WI38 (cell line): ENCODE data around the gene TMEM229B.

ENCODE experiments used
- H3K4me3 ChIP-seq: 2 replicates; pipeline ENCODE4 v1.5.1; 2011; ENCODE audit warnings: low read depth, mild to moderate bottlenecking, control low read depth, low read length
- CTCF ChIP-seq: IDR thresholded peaks from 2 replicates; pipeline ENCODE4 v1.5.1; 2012; ENCODE audit warnings: low read depth, mild to moderate bottlenecking, control low read depth, low read length

Gene TMEM229B

DNA sequence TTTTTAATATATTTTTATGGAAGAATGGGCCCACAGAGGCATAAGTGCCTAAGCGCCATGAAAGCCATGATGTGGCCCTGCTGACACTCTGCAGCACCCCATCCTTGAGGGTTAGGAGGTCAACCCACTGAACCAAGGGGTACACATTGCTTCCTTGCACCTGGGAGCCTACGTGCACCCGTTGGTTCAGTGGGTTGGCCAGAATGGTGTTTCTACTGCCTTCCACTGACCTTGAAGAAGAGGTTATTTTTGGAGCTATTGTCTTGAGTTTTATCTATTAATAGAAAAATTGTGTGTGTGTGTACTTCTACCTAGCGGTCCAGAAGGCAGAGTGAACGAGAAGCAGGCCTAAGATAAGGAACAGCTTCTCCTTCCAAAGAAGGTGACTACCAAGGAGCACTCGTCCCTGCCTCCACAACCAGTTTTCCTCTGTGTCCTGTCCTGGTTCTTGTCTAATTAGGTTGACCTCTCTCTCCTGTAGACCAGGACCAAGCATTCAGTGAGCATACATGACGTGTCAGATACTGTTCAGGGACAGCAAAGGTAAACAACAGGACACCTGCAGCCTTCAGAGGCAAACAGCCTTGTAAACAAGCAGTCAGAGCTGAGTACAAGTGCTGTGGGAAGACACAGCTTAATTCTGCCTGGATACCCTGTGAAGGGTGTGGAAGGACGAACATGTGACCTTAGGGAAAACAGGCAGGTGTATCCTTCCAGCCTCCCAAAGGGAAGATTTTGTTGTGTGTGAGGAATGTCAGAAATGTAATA is 46.2 kb downstream of the TMEM229B start:
- TF ChIP-seq CTCF, result no peak
- H3K4me3 ChIP-seq, result no peak overlapping the region

DNA sequence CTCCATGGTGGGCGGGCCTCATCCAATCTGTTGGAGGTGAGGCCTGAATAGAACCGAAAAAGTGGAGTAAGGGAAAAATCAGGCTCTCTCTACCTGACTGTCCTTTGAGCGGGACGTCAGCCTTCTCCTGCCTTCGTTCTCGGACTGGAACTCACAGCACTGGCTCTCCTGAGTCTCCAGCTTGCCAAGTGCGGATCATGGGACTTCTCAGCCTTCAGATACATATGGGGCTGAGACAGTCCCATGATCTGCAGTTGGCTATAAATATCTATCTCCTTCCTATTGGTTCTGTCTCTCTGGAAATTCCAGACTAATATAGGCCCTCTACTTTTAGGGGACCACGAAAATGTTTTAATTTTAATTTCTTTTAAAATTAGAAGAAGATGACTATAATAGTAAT is 46.8 kb downstream of the TMEM229B start:
- no peak overlapping the region for H3K4me3 ChIP-seq
- TF ChIP-seq CTCF, result no peak

- TF ChIP-seq CTCF, result no peak
- H3K4me3 ChIP-seq, result no peak overlapping the region
These were observed 47.3 kb downstream of the TMEM229B start for GRCh38 chr14:67441256-67441655.

DNA sequence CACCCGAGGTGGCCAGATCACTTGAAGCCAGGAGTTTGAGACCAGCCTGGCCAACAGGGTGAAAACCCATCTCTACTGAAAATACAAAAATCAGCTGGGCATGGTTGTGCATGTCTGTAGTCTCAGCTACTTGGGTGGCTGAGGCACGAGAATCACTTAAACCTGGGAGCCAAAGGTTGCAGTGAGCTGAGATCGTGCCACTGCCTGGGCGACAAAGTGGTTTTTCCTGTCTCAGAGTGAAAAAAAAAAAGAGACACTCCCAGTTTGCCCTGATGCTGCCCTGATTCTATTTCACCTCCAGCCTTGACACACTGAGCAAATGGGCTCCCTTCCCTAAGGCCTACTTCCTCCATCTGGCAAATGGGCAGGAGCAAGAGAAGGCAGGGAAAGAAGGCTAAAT is 48.0 kb downstream of the TMEM229B start:
- no peak for TF ChIP-seq CTCF

GRCh38 chr14:67438969-67439368 is 49.6 kb downstream of the TMEM229B start:
- TF ChIP-seq CTCF, result no peak
- H3K4me3 ChIP-seq, result no peak overlapping the region

More for the DNA sequence above, 48.0 kb downstream of the TMEM229B start:
- no peak overlapping the region for H3K4me3 ChIP-seq

- no peak for TF ChIP-seq CTCF
- no peak overlapping the region for H3K4me3 ChIP-seq
These were observed 52.3 kb downstream of the TMEM229B start for GRCh38 chr14:67436006-67436866.

DNA sequence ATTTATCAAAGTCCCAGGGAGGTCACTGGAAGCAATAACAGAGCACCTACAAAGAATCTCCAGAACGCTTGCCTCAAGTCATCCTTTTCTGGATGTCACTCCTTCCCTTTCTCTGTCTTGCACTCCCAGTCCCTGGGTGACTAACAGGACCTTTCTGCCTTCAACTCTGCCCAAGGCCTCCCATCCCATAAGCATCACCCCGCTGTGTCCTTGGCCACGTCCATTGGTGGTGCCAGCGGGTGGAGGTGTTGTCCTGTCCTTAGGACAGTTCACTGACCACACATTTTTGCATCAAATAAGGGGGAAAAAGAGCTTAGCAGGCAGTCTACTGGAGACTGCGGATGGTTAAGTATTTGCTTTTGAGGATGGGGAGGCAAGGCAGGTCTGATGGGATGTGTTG is 52.9 kb downstream of the TMEM229B start:
- TF ChIP-seq CTCF, result no peak
- H3K4me3 ChIP-seq, result no peak overlapping the region
